ENCODE results near the gene RNLS.
"Not testable (repeated sequence)": the region's sequence is repeated elsewhere in the genome, so short reads cannot be mapped to it uniquely, and the experiment has no call there.

Gene RNLS

GRCh38 chr10:88522715-88523114 lies 60.4 kb downstream of the RNLS start:
- no peak for DNase-seq (ENCODE audit: low read depth)

- no peak for DNase-seq (ENCODE audit: low read depth)
Measured at GRCh38 chr10:88521791-88522190, 61.3 kb downstream of the RNLS start.

- no peak for DNase-seq (ENCODE audit: low read depth)
Measured at GRCh38 chr10:88515235-88515634, 67.9 kb downstream of the RNLS start.

GRCh38 chr10:88512599-88512998 lies 70.5 kb downstream of the RNLS start:
- DNase-seq (ENCODE audit: low read depth) = no peak

GRCh38 chr10:88508796-88509195 lies 74.3 kb downstream of the RNLS start:
- no peak for DNase-seq (ENCODE audit: low read depth)

- DNase-seq (ENCODE audit: low read depth) = no peak
Measured at GRCh38 chr10:88507826-88508453, 75.2 kb downstream of the RNLS start.

GRCh38 chr10:88507404-88507803 lies 75.7 kb downstream of the RNLS start:
- no peak for DNase-seq (ENCODE audit: low read depth)

GRCh38 chr10:88505680-88506215 lies 77.4 kb downstream of the RNLS start:
- no peak for DNase-seq (ENCODE audit: low read depth)

GRCh38 chr10:88505265-88505664 lies 77.9 kb downstream of the RNLS start:
- no peak for DNase-seq (ENCODE audit: low read depth)

- no peak for DNase-seq (ENCODE audit: low read depth)
Measured at GRCh38 chr10:88500656-88501055, 82.5 kb downstream of the RNLS start.

GRCh38 chr10:88499569-88500470 lies 83.3 kb downstream of the RNLS start:
- DNase-seq (ENCODE audit: low read depth) = no peak

- no peak for DNase-seq (ENCODE audit: low read depth)
Measured at GRCh38 chr10:88497913-88498312, 85.2 kb downstream of the RNLS start.

GRCh38 chr10:88494537-88494936 lies 88.6 kb downstream of the RNLS start:
- no peak for DNase-seq (ENCODE audit: low read depth)

GRCh38 chr10:88493691-88494483 lies 89.2 kb downstream of the RNLS start:
- no peak for DNase-seq (ENCODE audit: low read depth)

GRCh38 chr10:88491314-88491713 lies 91.8 kb downstream of the RNLS start:
- DNase-seq (ENCODE audit: low read depth) = no peak

GRCh38 chr10:88490231-88490980 lies 92.7 kb downstream of the RNLS start:
- no peak for DNase-seq (ENCODE audit: low read depth)

- no peak for DNase-seq (ENCODE audit: low read depth)
Measured at GRCh38 chr10:88489107-88489506, 94.0 kb downstream of the RNLS start.

GRCh38 chr10:88486816-88487215 lies 96.3 kb downstream of the RNLS start:
- not testable (repeated sequence) for DNase-seq (ENCODE audit: low read depth)

GRCh38 chr10:88482220-88482619 lies 100.9 kb downstream of the RNLS start:
- DNase-seq (ENCODE audit: low read depth) = no peak

- DNase-seq (ENCODE audit: low read depth) = no peak
Measured at GRCh38 chr10:88478256-88478655, 104.9 kb downstream of the RNLS start.

GRCh38 chr10:88477343-88478085 lies 105.6 kb downstream of the RNLS start:
- no peak for DNase-seq (ENCODE audit: low read depth)
